ENCODE measurements around the gene AHI1. TPM values are rescaled to one million over a fixed set of nuclear protein-coding genes. Genes with fewer than 3 reads are reported as not detected.

AHI1 gene
- polyA plus RNA-seq, 1 of the 3 experiments (the other 2 are of a cell fraction), result 7.3 TPM

DNA sequence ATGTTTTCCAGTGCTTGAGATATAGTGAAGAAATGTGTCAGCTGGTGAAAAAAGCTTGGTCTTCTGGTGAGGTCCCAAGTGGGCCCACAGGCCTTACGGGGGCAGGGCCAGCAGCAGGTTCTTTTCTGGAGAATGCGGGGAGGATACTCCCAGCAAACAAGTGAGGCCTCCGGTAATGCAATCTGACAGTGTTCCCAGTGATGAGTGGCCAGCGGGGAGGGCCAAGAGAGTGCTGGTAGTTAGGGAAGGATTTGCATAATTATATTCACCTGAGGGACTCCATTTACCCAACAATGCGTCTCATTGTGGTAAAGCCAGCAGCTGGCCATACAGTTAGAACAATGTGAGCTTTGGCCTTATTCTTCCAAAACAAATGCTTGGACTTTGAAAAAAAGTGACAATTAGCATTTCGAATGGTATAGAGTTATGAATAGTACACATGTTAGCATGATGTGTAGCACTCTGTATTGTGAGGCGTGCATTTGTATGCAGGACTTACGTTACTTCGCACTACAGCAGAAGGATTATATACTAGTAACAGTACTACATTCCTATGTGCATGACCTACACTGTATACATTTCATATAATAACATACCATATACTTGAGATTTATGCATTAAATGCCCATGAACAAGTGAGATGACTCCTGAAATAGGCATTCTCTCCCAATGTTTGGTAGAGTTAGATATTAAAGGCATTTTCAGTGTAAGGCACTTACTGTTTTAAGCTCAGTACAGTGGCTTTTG, 246.6 kb downstream of the AHI1 start:
- Histone ChIP-seq H3K27me3 (ENCODE audit: insufficient read depth) (no peaks in the 10 kb centered on the region), H3K9me2 (no peaks in the 10 kb centered on the region), H4K20me1 (ENCODE audit: insufficient read depth) (no peaks in the 10 kb centered on the region), H3K36me3 (replicated peaks in 1 of 2; ENCODE audit: control insufficient read depth in 1 of 2, insufficient read depth in 2 of 2, low read length in 1 of 2) (no peaks in the 10 kb centered on the region), H3F3A (replicated peaks; ENCODE audit: insufficient read depth) (peaks cover 6% of the 10 kb centered on the region), H3K9ac (no peak overlapping the region), H3K4me3 (ENCODE audit: low read depth in 2 of 2, low read length in 1 of 2) (no peak overlapping the region), H2AFZ (ENCODE audit: low read depth) (peak overlapping the region; percentile 63; the same call in 1 of the 2 replicates), H3K27ac (ENCODE audit: low read depth in 2 of 2, low read length in 1 of 2) (peak overlapping the region in 1 of 2 experiments; percentile 42; a peak in 1 of 4 replicates), H3K79me2 (ENCODE audit: insufficient read depth) (no peaks in the 10 kb centered on the region), H3K9me3 (no peaks in the 10 kb centered on the region), H3K4me1 (ENCODE audit: control insufficient read depth in 1 of 2, insufficient read depth in 2 of 2, low read depth in 1 of 2, low read length in 1 of 2) (no peaks in the 10 kb centered on the region), H3K4me2 (no peak overlapping the region)
- 92% methylated on average over 8 of the region's 9 CpGs for WGBS (ENCODE audit: low lambda C conversion rate)
- ChIA-PET POLR2A (no interaction called here), CTCF (no interaction called here)
- no peak for DNase-seq
- TF ChIP-seq, protein P1, sequence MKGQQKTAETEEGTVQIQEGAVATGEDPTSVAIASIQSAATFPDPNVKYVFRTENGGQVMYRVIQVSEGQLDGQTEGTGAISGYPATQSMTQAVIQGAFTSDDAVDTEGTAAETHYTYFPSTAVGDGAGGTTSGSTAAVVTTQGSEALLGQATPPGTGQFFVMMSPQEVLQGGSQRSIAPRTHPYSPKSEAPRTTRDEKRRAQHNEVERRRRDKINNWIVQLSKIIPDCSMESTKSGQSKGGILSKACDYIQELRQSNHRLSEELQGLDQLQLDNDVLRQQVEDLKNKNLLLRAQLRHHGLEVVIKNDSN (IDR thresholded peaks at IDR 0.05; ENCODE audit: borderline replicate concordance, low read depth), result no peak
- no peak for TF ChIP-seq RXRA (IDR thresholded peaks at IDR 0.05; ENCODE audit: borderline replicate concordance, low read depth)
- TF ChIP-seq, protein P2, sequence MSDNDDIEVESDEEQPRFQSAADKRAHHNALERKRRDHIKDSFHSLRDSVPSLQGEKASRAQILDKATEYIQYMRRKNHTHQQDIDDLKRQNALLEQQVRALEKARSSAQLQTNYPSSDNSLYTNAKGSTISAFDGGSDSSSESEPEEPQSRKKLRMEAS (IDR thresholded peaks at IDR 0.05; ENCODE audit: low read depth), result no peak

DNA sequence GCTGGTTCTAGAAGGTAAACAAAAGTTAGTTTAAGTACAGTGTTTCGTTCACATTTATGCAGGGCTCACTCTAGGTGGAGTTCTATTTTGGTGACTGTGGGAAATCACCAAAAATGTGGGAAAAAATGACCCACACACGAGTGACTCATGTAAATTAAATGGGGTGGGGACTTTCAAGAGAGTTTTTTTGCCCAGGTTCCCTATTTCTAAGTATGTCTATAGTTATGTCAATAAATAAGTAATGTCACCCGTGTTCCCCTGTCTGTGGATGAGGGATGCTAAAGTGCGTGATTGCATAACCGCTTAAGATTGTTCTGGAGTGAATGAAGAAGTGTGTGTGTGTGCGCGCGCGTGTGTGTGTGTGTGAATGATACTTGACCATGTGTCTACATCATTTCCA, 247.3 kb downstream of the AHI1 start:
- H3K4me3 ChIP-seq (ENCODE audit: low read depth in 2 of 2, low read length in 1 of 2), result no peak overlapping the region
- H3K4me2 ChIP-seq, result no peak overlapping the region
- ChIA-PET POLR2A (no interaction called here), CTCF (no interaction called here)
- no peaks in the 10 kb centered on the region for H3K9me2 ChIP-seq
- H3K27me3 ChIP-seq (ENCODE audit: insufficient read depth), result no peaks in the 10 kb centered on the region
- no peaks in the 10 kb centered on the region for H4K20me1 ChIP-seq (ENCODE audit: insufficient read depth)
- H3K4me1 ChIP-seq (ENCODE audit: control insufficient read depth in 1 of 2, insufficient read depth in 2 of 2, low read depth in 1 of 2, low read length in 1 of 2), result no peaks in the 10 kb centered on the region
- no peaks in the 10 kb centered on the region for H3K36me3 ChIP-seq (replicated peaks in 1 of 2; ENCODE audit: control insufficient read depth in 1 of 2, insufficient read depth in 2 of 2, low read length in 1 of 2)
- H3K9ac ChIP-seq, result no peak overlapping the region
- no peak overlapping the region for H3K27ac ChIP-seq (ENCODE audit: low read depth in 2 of 2, low read length in 1 of 2)
- peaks cover 6% of the 10 kb centered on the region for H3F3A ChIP-seq (replicated peaks; ENCODE audit: insufficient read depth)
- H3K79me2 ChIP-seq (ENCODE audit: insufficient read depth), result no peaks in the 10 kb centered on the region
- H2AFZ ChIP-seq (ENCODE audit: low read depth), result peak overlapping the region; percentile 43; the same call in 1 of the 2 replicates
- TF ChIP-seq EZH2phosphoT487 (IDR thresholded peaks at IDR 0.05; ENCODE audit: borderline replicate concordance, low read depth) (no peak), ELF1 (IDR thresholded peaks at IDR 0.05) (no peak), MXI1 (IDR thresholded peaks at IDR 0.05; ENCODE audit: low read depth, low read length) (no peak), MEF2A (IDR thresholded peaks at IDR 0.05; ENCODE audit: borderline replicate concordance, low read depth) (no peak), SMC3 (IDR thresholded peaks at IDR 0.05; ENCODE audit: low read depth, low read length) (no peak), FOXJ3 (CRISPR knock-in tag; IDR thresholded peaks at IDR 0.05) (no peak), POLR2AphosphoS5 (IDR thresholded peaks at IDR 0.05; ENCODE audit: low read depth, low read length) (no peak), RXRA (IDR thresholded peaks at IDR 0.05; ENCODE audit: borderline replicate concordance, low read depth) (no peak), GABPA (IDR thresholded peaks at IDR 0.05; ENCODE audit: low read depth) (no peak), TCF12 (IDR thresholded peaks at IDR 0.05) (no peak), JUND (IDR thresholded peaks at IDR 0.05) (no peak), TEAD4 (IDR thresholded peaks at IDR 0.05; ENCODE audit: borderline replicate concordance, insufficient read depth) (no peak), EP300 (IDR thresholded peaks at IDR 0.05; ENCODE audit: borderline replicate concordance in 1 of 2, low read depth in 1 of 2, low read length in 1 of 2) (no peak), CHD2 (IDR thresholded peaks at IDR 0.05; ENCODE audit: low read length, partially characterized antibody) (no peak)
- TF ChIP-seq, protein P3, sequence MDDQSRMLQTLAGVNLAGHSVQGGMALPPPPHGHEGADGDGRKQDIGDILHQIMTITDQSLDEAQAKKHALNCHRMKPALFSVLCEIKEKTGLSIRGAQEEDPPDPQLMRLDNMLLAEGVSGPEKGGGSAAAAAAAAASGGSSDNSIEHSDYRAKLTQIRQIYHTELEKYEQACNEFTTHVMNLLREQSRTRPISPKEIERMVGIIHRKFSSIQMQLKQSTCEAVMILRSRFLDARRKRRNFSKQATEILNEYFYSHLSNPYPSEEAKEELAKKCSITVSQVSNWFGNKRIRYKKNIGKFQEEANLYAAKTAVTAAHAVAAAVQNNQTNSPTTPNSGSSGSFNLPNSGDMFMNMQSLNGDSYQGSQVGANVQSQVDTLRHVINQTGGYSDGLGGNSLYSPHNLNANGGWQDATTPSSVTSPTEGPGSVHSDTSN (IDR thresholded peaks at IDR 0.05), result no peak
- TF ChIP-seq, protein P4, sequence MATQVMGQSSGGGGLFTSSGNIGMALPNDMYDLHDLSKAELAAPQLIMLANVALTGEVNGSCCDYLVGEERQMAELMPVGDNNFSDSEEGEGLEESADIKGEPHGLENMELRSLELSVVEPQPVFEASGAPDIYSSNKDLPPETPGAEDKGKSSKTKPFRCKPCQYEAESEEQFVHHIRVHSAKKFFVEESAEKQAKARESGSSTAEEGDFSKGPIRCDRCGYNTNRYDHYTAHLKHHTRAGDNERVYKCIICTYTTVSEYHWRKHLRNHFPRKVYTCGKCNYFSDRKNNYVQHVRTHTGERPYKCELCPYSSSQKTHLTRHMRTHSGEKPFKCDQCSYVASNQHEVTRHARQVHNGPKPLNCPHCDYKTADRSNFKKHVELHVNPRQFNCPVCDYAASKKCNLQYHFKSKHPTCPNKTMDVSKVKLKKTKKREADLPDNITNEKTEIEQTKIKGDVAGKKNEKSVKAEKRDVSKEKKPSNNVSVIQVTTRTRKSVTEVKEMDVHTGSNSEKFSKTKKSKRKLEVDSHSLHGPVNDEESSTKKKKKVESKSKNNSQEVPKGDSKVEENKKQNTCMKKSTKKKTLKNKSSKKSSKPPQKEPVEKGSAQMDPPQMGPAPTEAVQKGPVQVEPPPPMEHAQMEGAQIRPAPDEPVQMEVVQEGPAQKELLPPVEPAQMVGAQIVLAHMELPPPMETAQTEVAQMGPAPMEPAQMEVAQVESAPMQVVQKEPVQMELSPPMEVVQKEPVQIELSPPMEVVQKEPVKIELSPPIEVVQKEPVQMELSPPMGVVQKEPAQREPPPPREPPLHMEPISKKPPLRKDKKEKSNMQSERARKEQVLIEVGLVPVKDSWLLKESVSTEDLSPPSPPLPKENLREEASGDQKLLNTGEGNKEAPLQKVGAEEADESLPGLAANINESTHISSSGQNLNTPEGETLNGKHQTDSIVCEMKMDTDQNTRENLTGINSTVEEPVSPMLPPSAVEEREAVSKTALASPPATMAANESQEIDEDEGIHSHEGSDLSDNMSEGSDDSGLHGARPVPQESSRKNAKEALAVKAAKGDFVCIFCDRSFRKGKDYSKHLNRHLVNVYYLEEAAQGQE (IDR thresholded peaks at IDR 0.05; ENCODE audit: low read depth, low read length), result no peak
- TF ChIP-seq, protein P2 (IDR thresholded peaks at IDR 0.05; ENCODE audit: low read depth), result no peak
- TF ChIP-seq, protein P5, sequence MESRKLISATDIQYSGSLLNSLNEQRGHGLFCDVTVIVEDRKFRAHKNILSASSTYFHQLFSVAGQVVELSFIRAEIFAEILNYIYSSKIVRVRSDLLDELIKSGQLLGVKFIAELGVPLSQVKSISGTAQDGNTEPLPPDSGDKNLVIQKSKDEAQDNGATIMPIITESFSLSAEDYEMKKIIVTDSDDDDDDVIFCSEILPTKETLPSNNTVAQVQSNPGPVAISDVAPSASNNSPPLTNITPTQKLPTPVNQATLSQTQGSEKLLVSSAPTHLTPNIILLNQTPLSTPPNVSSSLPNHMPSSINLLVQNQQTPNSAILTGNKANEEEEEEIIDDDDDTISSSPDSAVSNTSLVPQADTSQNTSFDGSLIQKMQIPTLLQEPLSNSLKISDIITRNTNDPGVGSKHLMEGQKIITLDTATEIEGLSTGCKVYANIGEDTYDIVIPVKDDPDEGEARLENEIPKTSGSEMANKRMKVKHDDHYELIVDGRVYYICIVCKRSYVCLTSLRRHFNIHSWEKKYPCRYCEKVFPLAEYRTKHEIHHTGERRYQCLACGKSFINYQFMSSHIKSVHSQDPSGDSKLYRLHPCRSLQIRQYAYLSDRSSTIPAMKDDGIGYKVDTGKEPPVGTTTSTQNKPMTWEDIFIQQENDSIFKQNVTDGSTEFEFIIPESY (IDR thresholded peaks at IDR 0.05; ENCODE audit: borderline replicate concordance, low read depth), result no peak
- no peak for DNase-seq
- 88% methylated on average over 9 of the region's 9 CpGs for WGBS (ENCODE audit: low lambda C conversion rate)
- H3K9me3 ChIP-seq, result no peaks in the 10 kb centered on the region
